HCT116 (cell line): ENCODE data around the gene FBXO22.

Source experiments
- CTCF ChIP-seq, 3 experiments: fragments of 200-600 bp in 1 of 3; sonication (generic) in 1 of 3; IDR thresholded peaks in 2 of 3; conservative IDR thresholded peaks in 1 of 3; 2 replicates each; pipeline ENCODE4 v1.5.1; 2012 to 2017; ENCODE audit warnings: low read depth in 2 of 3, low read length in 2 of 3, antibody characterized with exemption in 1 of 3, borderline replicate concordance in 1 of 3, control low read depth in 1 of 3, mild to moderate bottlenecking in 1 of 3, mixed read lengths in 1 of 3, mixed run types in 1 of 3, moderate library complexity in 1 of 3; ENCODE audit not compliant: insufficient read depth in 1 of 3
- RAD21 ChIP-seq: IDR thresholded peaks from 2 replicates; pipeline ENCODE4 v1.6.1; 2012; ENCODE audit warnings: low read depth, mild to moderate bottlenecking
- REST ChIP-seq: IDR thresholded peaks from 2 replicates; pipeline ENCODE4 v1.6.1; 2012; ENCODE audit warnings: low read depth

GRCh38 chr15:75948761-75949296, 45.2 kb downstream of the FBXO22 start:
- TF ChIP-seq CTCF (IDR thresholded peaks at IDR 0.05 in 2 of 3, conservative IDR thresholded peaks at IDR 0.05 in 1 of 3; ENCODE audit: borderline replicate concordance in 1 of 3, insufficient read depth in 1 of 3, low read depth in 2 of 3, low read length in 2 of 3) (no peak), RAD21 (no peak), REST (no peak)
